CD8-positive, alpha-beta memory T cell (primary cell): ENCODE data around the gene RAI1. TPM values are rescaled to one million over a fixed set of nuclear protein-coding genes. Genes with fewer than 3 reads are reported as not detected.
A peak's percentile ranks its signal among the peaks of the same experiment; 100 is the strongest.
"Not testable (repeated sequence)": the region's sequence is repeated elsewhere in the genome, so short reads cannot be mapped to it uniquely, and the experiment has no call there.

ENCODE experiments used
- CTCF ChIA-PET: fragments of 350-600 bp; sonication (Branson Sonifier 250); formaldehyde crosslinking; loops from one replicate; lab custom pipeline; 2021; ENCODE audit warnings: antibody characterized with exemption; lab: Charles Lee
- POLR2A ChIA-PET: fragments of 350-600 bp; sonication (Branson Sonifier 250); formaldehyde crosslinking; loops from one replicate; lab custom pipeline; 2021; ENCODE audit warnings: antibody characterized with exemption; lab: Charles Lee
- DNase-seq, 5 donors: peaks; one replicate each; pipeline versions ENCODE4 v3.0.0 to v3.0.0-alpha.2; 2020 to 2022; ENCODE audit warnings: mixed read lengths in 1 of 5
- H3K27ac ChIP-seq: one replicate; pipeline ENCODE4 v1.7.0; 2013; ENCODE audit warnings: low read depth, mild to moderate bottlenecking, low read length, moderate library complexity
- H3K27me3 ChIP-seq: 2 replicates; pipeline ENCODE4 v1.7.0; 2013; ENCODE audit warnings: low read length, mild to moderate bottlenecking; ENCODE audit not compliant: insufficient read depth, poor library complexity, severe bottlenecking
- H3K36me3 ChIP-seq: 2 replicates; pipeline ENCODE4 v1.7.0; 2013; ENCODE audit warnings: mild to moderate bottlenecking, low read length, moderate library complexity; ENCODE audit not compliant: insufficient read depth
- H3K4me1 ChIP-seq: 2 replicates; pipeline ENCODE4 v1.7.0; 2013; ENCODE audit warnings: mild to moderate bottlenecking, low read length, moderate library complexity; ENCODE audit not compliant: insufficient read depth
- H3K4me3 ChIP-seq: 2 replicates; pipeline ENCODE4 v1.7.0; 2013; ENCODE audit warnings: mild to moderate bottlenecking, low read length
- H3K9me3 ChIP-seq: 2 replicates; pipeline ENCODE4 v1.7.0; 2013; ENCODE audit warnings: mild to moderate bottlenecking, low read length
- H3K27ac Mint-ChIP-seq, 8 donors: one replicate each; pipeline ENCODE4 v1.8.0; 2020 to 2021; ENCODE audit warnings: mixed read lengths in 8 of 8, mild to moderate bottlenecking in 6 of 8, inconsistent platforms in 3 of 8, moderate library complexity in 3 of 8
- H3K27me3 Mint-ChIP-seq, 2 donors: one replicate each; pipeline ENCODE4 v1.8.0; 2020 to 2021; ENCODE audit warnings: mixed read lengths in 2 of 2, mild to moderate bottlenecking in 1 of 2, moderate library complexity in 1 of 2
- H3K36me3 Mint-ChIP-seq, 3 donors: one replicate each; pipeline ENCODE4 v1.8.0; 2020 to 2021; ENCODE audit warnings: mixed read lengths in 3 of 3, inconsistent platforms in 1 of 3, mild to moderate bottlenecking in 1 of 3
- H3K4me1 Mint-ChIP-seq, 3 donors: one replicate each; pipeline ENCODE4 v1.8.0; 2020 to 2021; ENCODE audit warnings: mixed read lengths in 3 of 3, inconsistent platforms in 1 of 3, mild to moderate bottlenecking in 1 of 3
- H3K4me3 Mint-ChIP-seq, 7 donors: one replicate each; pipeline ENCODE4 v1.8.0; 2020 to 2021; ENCODE audit warnings: mixed read lengths in 7 of 7, mild to moderate bottlenecking in 6 of 7, moderate library complexity in 4 of 7, inconsistent platforms in 2 of 7
- H3K9me3 Mint-ChIP-seq, 5 donors: one replicate each; pipeline ENCODE4 v1.8.0; 2020 to 2022; ENCODE audit warnings: mixed read lengths in 5 of 5, mild to moderate bottlenecking in 3 of 5, moderate library complexity in 2 of 5, inconsistent platforms in 1 of 5
- polyA plus RNA-seq: library from polyadenylated mRNA; unstranded; fragments of 300-500 nt; fragmentation: Illumina TruSeq; gene quantifications from one replicate; pipeline ENCODE4 v1.2.3, GENCODE V29; 2021
- total RNA-seq, 2 experiments: library from RNA; stranded (reverse); gene quantifications; one replicate each; pipeline ENCODE4 v1.2.3, GENCODE V29; 2021

RAI1 gene
- total and polyA plus RNA-seq, 3 experiments from 2014 or later = 5.6 to 20.2 (median 19.7) TPM

GRCh38 chr17:17683710-17684365, 2.6 kb downstream of the RAI1 start:
- CTCF ChIA-PET = interaction anchor here (1.4 to 3.4 kb wide), 5 partner anchors 8 to 350 kb away, joined by 3 to 17 read pairs (median 14); no protein-coding TSS in a partner anchor
- Mint-ChIP-seq H3K9me3 (no peaks in the 10 kb centered on the region), H3K27ac (peak overlapping the region in 5 of 8 donors; percentile 26 to 96 (median 94)), H3K4me3 (peak overlapping the region; percentile 87 to 98 (median 91)), H3K27me3 (peaks cover 0 to 2% of the 10 kb centered on the region in 2 donors), H3K4me1 (peaks cover 19 to 45% (median 33%) of the 10 kb centered on the region in 3 donors), H3K36me3 (peaks cover 0 to 3% (median 0%) of the 10 kb centered on the region in 3 donors)
- H3K27me3 ChIP-seq = no peaks in the 10 kb centered on the region
- no peaks in the 10 kb centered on the region for H3K36me3 ChIP-seq
- DNase-seq = no peak
- no peaks in the 10 kb centered on the region for H3K9me3 ChIP-seq
- POLR2A ChIA-PET = interaction anchor here (0.5 to 1.2 kb wide), 4 partner anchors 10 to 350 kb away, joined by 3 to 7 read pairs (median 4); no protein-coding TSS in a partner anchor
- peaks cover 20% of the 10 kb centered on the region for H3K4me1 ChIP-seq
- H3K4me3 ChIP-seq = peak overlapping the region; percentile 66
- H3K27ac ChIP-seq = no peak overlapping the region

GRCh38 chr17:17684906-17685774, 3.9 kb downstream of the RAI1 start:
- H3K9me3 ChIP-seq = no peaks in the 10 kb centered on the region
- POLR2A ChIA-PET = no interaction called here
- peaks cover 0 to 3% (median 0%) of the 10 kb centered on the region in 3 donors for H3K36me3 Mint-ChIP-seq
- peak overlapping the region in 3 of 8 donors; percentile 7 to 94 (median 90) for H3K27ac Mint-ChIP-seq
- CTCF ChIA-PET = no interaction called here
- no peak overlapping the region for H3K4me3 ChIP-seq
- H3K4me3 Mint-ChIP-seq = peak overlapping the region in 2 of 7 donors; percentile 19 to 86
- H3K27me3 Mint-ChIP-seq = peaks cover 0 to 2% of the 10 kb centered on the region in 2 donors
- peaks cover 20% of the 10 kb centered on the region for H3K4me1 ChIP-seq
- no peaks in the 10 kb centered on the region for H3K36me3 ChIP-seq
- no peak overlapping the region for H3K27ac ChIP-seq
- peaks cover 19 to 52% (median 33%) of the 10 kb centered on the region in 3 donors for H3K4me1 Mint-ChIP-seq
- H3K27me3 ChIP-seq = no peaks in the 10 kb centered on the region
- H3K9me3 Mint-ChIP-seq = no peaks in the 10 kb centered on the region
- DNase-seq = no peak

- Histone ChIP-seq H3K9me3 (no peaks in the 10 kb centered on the region), H3K27me3 (no peaks in the 10 kb centered on the region), H3K27ac (no peak overlapping the region), H3K4me3 (no peak overlapping the region), H3K36me3 (no peaks in the 10 kb centered on the region), H3K4me1 (peaks cover 24% of the 10 kb centered on the region)
- Mint-ChIP-seq H3K36me3 (peaks cover 0 to 3% (median 0%) of the 10 kb centered on the region in 3 donors), H3K4me3 (peak overlapping the region in 3 of 7 donors; percentile 19 to 86 (median 38)), H3K9me3 (no peaks in the 10 kb centered on the region), H3K4me1 (peaks cover 20 to 55% (median 35%) of the 10 kb centered on the region in 3 donors), H3K27me3 (no peaks in the 10 kb centered on the region), H3K27ac (peak overlapping the region in 7 of 8 donors; percentile 7 to 90 (median 38))
- no peak for DNase-seq
- ChIA-PET CTCF (no interaction called here), POLR2A (no interaction called here)
These were observed 4.6 kb downstream of the RAI1 start for GRCh38 chr17:17685775-17686291.

- no peak overlapping the region for H3K27ac ChIP-seq
- peak overlapping the region in 1 of 8 donors; percentile 43 for H3K27ac Mint-ChIP-seq
- H3K4me1 ChIP-seq = peaks cover 48% of the 10 kb centered on the region
- no peaks in the 10 kb centered on the region for H3K36me3 Mint-ChIP-seq
- no peaks in the 10 kb centered on the region for H3K9me3 ChIP-seq
- H3K4me1 Mint-ChIP-seq = peaks cover 33 to 75% (median 57%) of the 10 kb centered on the region in 3 donors
- no peaks in the 10 kb centered on the region for H3K27me3 ChIP-seq
- no peak for DNase-seq
- H3K4me3 Mint-ChIP-seq = no peak overlapping the region
- ChIA-PET CTCF (interaction anchor here (3.4 kb wide), 1 partner anchor 9 kb away, joined by 18 read pairs; the partner anchor contains the start of gene RAI1), POLR2A (no interaction called here)
- no peaks in the 10 kb centered on the region for H3K9me3 Mint-ChIP-seq
- H3K27me3 Mint-ChIP-seq = peaks cover 0 to 2% of the 10 kb centered on the region in 2 donors
- H3K36me3 ChIP-seq = no peaks in the 10 kb centered on the region
- no peak overlapping the region for H3K4me3 ChIP-seq
These were observed 8.1 kb downstream of the RAI1 start for GRCh38 chr17:17689312-17689711.

- H3K9me3 ChIP-seq, H3K4me3 ChIP-seq, DNase-seq, H3K36me3 ChIP-seq, H3K27ac ChIP-seq, H3K27me3 ChIP-seq, H3K9me3 Mint-ChIP-seq, H3K27me3 Mint-ChIP-seq, H3K36me3 Mint-ChIP-seq, POLR2A ChIA-PET: not testable (repeated sequence)
- peaks cover 49% of the 10 kb centered on the region for H3K4me1 ChIP-seq
- H3K27ac Mint-ChIP-seq = peak overlapping the region in 6 of 8 donors; percentile 14 to 97 (median 70)
- peaks cover 33 to 70% (median 57%) of the 10 kb centered on the region in 3 donors for H3K4me1 Mint-ChIP-seq
- CTCF ChIA-PET = interaction anchor here (0.8 to 3.4 kb wide), 2 partner anchors 10 to 123 kb away, joined by 3 to 18 read pairs; partner anchors contain the start of gene RAI1
- peak overlapping the region in 1 of 7 donors; percentile 83 for H3K4me3 Mint-ChIP-seq
These were observed 9.0 kb downstream of the RAI1 start for GRCh38 chr17:17690233-17690632.

- Mint-ChIP-seq H3K27me3 (peaks cover 0 to 2% of the 10 kb centered on the region in 2 donors), H3K27ac (peak overlapping the region; percentile 39 to 100 (median 80)), H3K4me1 (peaks cover 41 to 74% (median 62%) of the 10 kb centered on the region in 3 donors), H3K36me3 (peaks cover 0 to 3% (median 0%) of the 10 kb centered on the region in 3 donors), H3K9me3 (no peaks in the 10 kb centered on the region), H3K4me3 (peak overlapping the region in 3 of 7 donors; percentile 20 to 83 (median 32))
- H3K9me3 ChIP-seq = no peaks in the 10 kb centered on the region
- H3K4me1 ChIP-seq = peaks cover 54% of the 10 kb centered on the region
- DNase-seq = no peak
- H3K4me3 ChIP-seq = no peak overlapping the region
- no peak overlapping the region for H3K27ac ChIP-seq
- CTCF ChIA-PET = interaction anchor here (1.4 to 3.4 kb wide), 2 partner anchors 8 to 11 kb away, joined by 6 to 18 read pairs; partner anchors contain the start of gene RAI1
- POLR2A ChIA-PET = interaction anchor here (1.5 kb wide), 1 partner anchor 9 kb away, joined by 8 read pairs; no protein-coding TSS in a partner anchor
- no peaks in the 10 kb centered on the region for H3K27me3 ChIP-seq
- no peaks in the 10 kb centered on the region for H3K36me3 ChIP-seq
These were observed 10.4 kb downstream of the RAI1 start for GRCh38 chr17:17691468-17692263.
